ENCODE results near the gene WDR48. TPM values are rescaled to one million over a fixed set of nuclear protein-coding genes. Genes with fewer than 3 reads are reported as not detected.
A peak's percentile ranks its signal among the peaks of the same experiment; 100 is the strongest.

WDR48 gene
- total and polyA plus RNA-seq, 9 of the 15 experiments (the other 6 are each of a cell fraction or from before 2014, with no cell fraction given): 26.6 to 70.6 (median 48.0) TPM

- TF ChIP-seq MAX (CRISPR knock-in tag; IDR thresholded peaks at IDR 0.05) (peak; percentile 50; the same call in 1 of the 2 replicates), SMARCA5 (IDR thresholded peaks at IDR 0.05) (0 out of 2 replicates have a peak, but pooled peaks have one; percentile 21), ZBTB43 (CRISPR knock-in tag; IDR thresholded peaks at IDR 0.05) (0 out of 2 replicates have a peak, but pooled peaks have one; percentile 42), SIX5 (IDR thresholded peaks at IDR 0.05; ENCODE audit: borderline replicate concordance in 1 of 2, insufficient read depth in 1 of 2, low read depth in 1 of 2, low read length in 2 of 2) (no peak), XRCC5 (IDR thresholded peaks at IDR 0.05; ENCODE audit: low read depth, low read length) (no peak), SMARCA4 (IDR thresholded peaks at IDR 0.05) (0 out of 2 replicates have a peak, but pooled peaks have one; percentile 26), CBX1 (IDR thresholded peaks at IDR 0.05; ENCODE audit: low read depth) (peak; percentile 31; the same call in 1 of the 2 replicates), SP1 (CRISPR knock-in tag; IDR thresholded peaks at IDR 0.05) (peak; percentile 83), PPARD (CRISPR knock-in tag; IDR thresholded peaks at IDR 0.05) (no peak), ZFP36 (IDR thresholded peaks at IDR 0.05; ENCODE audit: low read depth, low read length, partially characterized antibody) (no peak), ZZZ3 (IDR thresholded peaks at IDR 0.05) (no peak), AFF4 (CRISPR knock-in tag; IDR thresholded peaks at IDR 0.05) (0 out of 2 replicates have a peak, but pooled peaks have one; percentile 31), TOE1 (IDR thresholded peaks at IDR 0.05; ENCODE audit: borderline replicate concordance) (peak; percentile 76; the same call in 1 of the 2 replicates), TOE1 (CRISPR knock-in tag; IDR thresholded peaks at IDR 0.05; ENCODE audit: borderline replicate concordance, low read depth) (no peak; the same call in 1 of the 2 replicates), PML (IDR thresholded peaks at IDR 0.05; ENCODE audit: low read length) (peak; percentile 52; the same call in 1 of the 2 replicates), EP300 (IDR thresholded peaks at IDR 0.05; ENCODE audit: low read length) (0 out of 2 replicates have a peak, but pooled peaks have one; percentile 14), NKRF (IDR thresholded peaks at IDR 0.05; ENCODE audit: borderline replicate concordance) (peak; percentile 88), ETS1 (conservative IDR thresholded peaks at IDR 0.05; ENCODE audit: control insufficient read depth, low read depth, low read length) (0 out of 2 replicates have a peak, but pooled peaks have one; percentile 44)
These were observed 55.8 kb downstream of the WDR48 start, which contains the start of the genes GORASP1 and TTC21A (continued) for GRCh38 chr3:39107388-39108199.
